ENCODE results near the gene FANCM. TPM values are rescaled to one million over a fixed set of nuclear protein-coding genes. Genes with fewer than 3 reads are reported as not detected.
A peak's percentile ranks its signal among the peaks of the same experiment; 100 is the strongest.
"Not testable (repeated sequence)": the region's sequence is repeated elsewhere in the genome, so short reads cannot be mapped to it uniquely, and the experiment has no call there.

The FANCM gene
- total RNA-seq, 1 experiment from 2014 or later = 7.5 TPM

DNA sequence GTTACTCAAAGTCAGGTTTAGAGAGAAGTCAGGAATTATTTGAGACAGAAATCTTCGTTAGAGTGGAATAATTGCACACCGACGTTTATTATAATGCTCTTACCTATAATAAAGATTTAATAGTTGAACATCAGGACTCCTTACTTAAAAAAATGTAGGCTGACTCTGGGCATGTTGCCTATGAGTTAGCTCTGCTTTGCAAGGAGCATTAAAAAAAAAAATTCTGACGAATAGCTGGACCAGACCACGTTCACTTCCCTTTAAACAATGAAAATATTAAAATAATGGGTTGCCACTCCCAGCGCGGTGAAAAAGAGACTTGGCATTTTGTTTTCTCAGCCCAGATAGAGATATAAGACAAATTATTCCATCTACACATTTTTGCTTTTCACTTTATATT, 574 bp upstream of the FANCM start:
- in situ Hi-C loops (cut with HindIII; ENCODE audit: low pct_unique_long_range_greater_than_20kb, low sequenced_read_pairs) = no loop called here
- DNase-seq (ENCODE audit: low read depth, low spot score) = peak; percentile 11

DNA sequence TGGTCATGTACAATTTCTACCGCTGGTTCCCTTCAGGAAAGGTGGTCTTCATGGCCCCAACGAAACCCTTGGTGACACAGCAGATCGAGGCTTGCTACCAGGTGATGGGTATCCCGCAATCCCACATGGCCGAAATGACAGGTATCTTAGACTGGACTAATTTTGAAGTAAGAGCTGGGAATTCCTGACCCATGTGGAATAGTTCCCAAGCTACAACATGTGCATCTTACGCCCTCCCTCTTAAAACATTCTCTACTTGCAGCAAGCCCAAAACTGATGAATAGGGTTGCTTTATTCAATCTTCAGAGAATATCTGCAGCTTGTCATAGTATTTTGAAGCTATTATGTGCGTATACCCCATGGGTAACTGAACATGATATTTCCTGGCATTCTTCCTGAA, 669 bp downstream of the FANCM start:
- in situ Hi-C loops (cut with HindIII; ENCODE audit: low pct_unique_long_range_greater_than_20kb, low sequenced_read_pairs) = no loop called here
- no peak for DNase-seq (ENCODE audit: low read depth, low spot score)

DNA sequence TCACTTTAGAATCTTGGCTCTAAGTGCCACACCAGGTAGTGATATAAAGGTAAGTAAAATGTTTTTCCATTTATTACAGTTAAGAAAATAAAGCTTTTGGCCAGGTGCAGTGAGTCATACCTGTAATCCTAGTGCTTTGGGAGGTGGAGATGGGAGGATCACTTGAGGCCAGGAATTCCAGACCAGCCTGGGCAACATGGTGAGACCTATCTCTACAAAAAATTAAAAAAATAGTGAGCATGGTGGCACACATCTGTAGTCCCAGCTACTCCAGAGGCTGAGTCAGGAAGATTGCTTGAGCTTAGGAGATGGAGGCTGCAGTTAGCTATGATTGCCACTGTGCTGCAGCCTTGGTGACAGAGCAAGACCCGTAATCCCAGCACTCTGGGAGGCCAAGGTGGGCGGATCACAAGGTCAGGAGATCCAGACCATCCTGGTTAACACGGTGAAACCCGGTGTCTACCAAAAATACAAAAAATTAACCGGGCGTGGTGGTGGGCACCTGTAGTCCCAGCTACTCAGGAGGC, 5.0 kb downstream of the FANCM start:
- in situ Hi-C loops (cut with HindIII; ENCODE audit: low pct_unique_long_range_greater_than_20kb, low sequenced_read_pairs) = no loop called here
- no peak for DNase-seq (ENCODE audit: low read depth, low spot score)

DNA sequence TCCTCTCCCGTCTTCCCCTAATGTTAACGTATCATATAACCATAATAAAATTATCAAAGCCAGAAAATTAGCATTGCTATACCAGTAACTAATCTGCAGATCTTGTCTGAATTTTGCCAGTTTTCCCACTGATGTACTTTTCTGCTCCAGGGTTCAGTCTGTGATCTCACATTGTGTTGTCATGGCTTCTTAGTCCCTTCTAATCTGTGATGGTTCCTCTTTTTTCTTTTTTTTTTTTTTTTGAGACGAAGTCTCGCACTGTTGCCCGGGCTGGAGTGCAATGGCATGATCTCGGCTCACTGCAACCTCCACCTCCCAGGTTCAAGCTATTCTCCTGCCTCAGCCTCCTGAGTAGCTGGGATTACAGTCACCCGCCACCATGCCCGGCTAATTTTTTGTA, 6.4 kb downstream of the FANCM start:
- in situ Hi-C loops (cut with HindIII; ENCODE audit: low pct_unique_long_range_greater_than_20kb, low sequenced_read_pairs); DNase-seq (ENCODE audit: low read depth, low spot score): not testable (repeated sequence)

DNA sequence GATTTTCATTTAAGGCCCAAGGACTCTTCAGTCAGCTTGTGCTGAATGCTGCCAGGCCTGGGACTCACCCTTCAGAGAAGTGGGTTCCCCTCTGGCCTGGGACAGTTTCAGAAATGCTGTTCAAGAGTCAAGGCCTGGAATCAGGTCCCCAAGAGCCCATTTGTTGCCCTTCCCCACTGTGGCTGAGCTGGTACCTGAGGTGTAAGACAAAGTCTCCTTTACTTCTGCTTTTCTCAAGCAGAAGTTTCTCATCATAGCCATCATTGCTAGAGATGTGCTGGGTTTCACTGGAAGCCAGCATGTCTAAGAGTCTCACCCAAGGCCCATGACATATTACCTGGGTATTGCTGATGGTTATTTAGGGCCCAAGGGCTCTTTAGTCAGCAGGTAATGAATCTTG, 8.9 kb downstream of the FANCM start:
- in situ Hi-C loops (cut with HindIII; ENCODE audit: low pct_unique_long_range_greater_than_20kb, low sequenced_read_pairs) = no loop called here
- no peak for DNase-seq (ENCODE audit: low read depth, low spot score)

DNA sequence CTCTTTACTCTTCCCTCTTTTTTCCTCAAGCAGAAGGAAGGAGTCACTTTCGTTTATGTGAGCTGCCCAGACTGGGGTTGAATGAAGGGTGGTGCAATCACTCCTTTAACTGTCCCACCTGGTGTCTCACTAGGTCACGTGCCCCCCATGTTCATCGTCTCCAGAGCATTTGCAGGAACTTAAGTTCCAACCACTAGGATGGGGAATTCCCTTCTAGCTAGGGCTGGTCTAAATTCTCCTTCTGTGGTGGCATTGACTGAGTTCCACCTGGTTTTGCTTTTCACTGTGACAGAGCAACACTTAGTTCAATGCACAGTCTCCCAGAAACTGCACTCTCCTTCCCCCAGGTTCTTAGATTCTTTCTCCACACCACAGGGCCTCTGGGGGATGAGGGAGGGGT, 9.5 kb downstream of the FANCM start:
- DNase-seq (ENCODE audit: low read depth, low spot score) = no peak
- in situ Hi-C loops (cut with HindIII; ENCODE audit: low pct_unique_long_range_greater_than_20kb, low sequenced_read_pairs) = no loop called here

DNA sequence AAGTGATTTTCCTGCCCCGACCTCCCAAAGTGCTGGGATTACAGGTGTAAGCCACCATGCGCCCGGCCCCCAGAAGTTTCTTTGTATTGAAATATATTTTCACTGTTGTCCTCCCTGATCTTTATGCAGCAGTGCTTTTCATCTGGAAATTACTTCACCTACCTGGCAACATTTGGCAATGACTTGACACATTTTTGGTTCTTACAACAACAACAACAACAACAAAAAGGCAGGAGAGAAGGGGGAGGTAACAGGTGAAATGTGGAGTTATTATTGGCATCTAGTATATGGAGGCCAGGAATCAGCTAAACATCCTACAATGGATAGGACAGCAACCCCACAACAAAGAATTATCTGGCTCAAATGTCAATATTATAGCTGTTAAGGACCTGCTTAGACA, 13.9 kb downstream of the FANCM start:
- in situ Hi-C loops (cut with HindIII; ENCODE audit: low pct_unique_long_range_greater_than_20kb, low sequenced_read_pairs) = no loop called here
- no peak for DNase-seq (ENCODE audit: low read depth, low spot score)

DNA sequence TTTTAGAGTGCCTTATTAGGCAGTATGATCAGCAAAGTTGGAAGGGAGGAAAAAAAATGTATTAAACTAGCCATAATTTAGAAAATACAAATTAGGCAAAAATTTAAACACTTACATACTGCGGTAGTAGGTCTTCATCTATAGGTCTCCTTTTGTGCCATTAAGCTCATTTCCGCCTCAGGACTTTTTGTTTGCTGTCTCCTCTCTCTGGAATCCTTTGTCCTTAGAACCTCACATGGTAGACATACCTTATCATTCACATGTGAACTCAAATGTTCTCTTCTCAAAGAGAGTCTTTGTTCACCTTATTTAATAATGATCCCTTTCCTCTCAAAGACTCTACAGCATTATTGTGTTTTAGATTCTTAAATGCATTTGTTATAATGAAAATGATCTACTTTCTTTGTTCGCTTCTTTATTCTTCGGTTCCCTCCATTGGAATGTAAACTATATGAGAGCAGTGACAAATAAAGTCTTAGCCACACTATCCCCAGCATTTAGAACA, 14.7 kb downstream of the FANCM start:
- in situ Hi-C loops (cut with HindIII; ENCODE audit: low pct_unique_long_range_greater_than_20kb, low sequenced_read_pairs) = no loop called here
- peak; percentile 75 for DNase-seq (ENCODE audit: low read depth, low spot score)

DNA sequence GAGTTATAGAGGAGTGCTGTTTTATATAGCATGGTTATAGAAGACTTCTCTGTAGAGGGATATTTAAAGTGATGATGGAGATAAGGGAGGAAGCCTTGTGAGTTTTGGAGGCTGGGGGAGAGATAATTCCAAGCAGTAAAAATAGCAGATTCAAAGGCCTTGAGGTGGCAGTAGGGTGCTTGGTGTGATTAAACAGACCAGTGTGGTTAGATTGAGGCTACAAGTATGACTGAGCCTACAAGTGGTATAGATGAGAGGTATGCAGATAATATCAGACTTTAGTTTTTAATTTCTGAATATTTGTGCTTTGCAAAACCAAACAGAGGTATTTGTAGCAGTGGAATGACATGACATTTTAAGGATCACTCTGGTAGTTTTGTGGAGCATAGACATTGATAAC, 20.3 kb downstream of the FANCM start:
- peak; percentile 10 for DNase-seq (ENCODE audit: low read depth, low spot score)
- in situ Hi-C loops (cut with HindIII; ENCODE audit: low pct_unique_long_range_greater_than_20kb, low sequenced_read_pairs) = no loop called here

DNA sequence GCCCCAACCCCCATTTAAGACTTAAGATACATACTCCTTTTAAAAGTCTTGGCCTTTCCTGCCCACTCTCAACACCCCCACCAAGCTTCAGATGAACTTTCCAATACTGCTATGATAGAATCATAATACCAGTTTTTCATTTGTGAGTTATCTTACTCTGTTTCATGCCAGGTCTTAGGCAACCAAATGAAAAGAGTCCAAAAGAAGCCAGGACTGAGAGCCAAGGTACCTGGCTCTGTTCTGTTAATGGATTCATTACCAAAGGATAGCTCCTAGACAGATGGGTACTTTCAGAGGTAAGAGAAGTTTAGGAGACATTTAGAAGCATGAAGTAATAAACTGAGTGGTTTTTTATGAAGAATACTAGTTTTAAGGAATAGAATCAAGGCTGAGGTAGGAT, 34.2 kb downstream of the FANCM start:
- in situ Hi-C loops (cut with HindIII; ENCODE audit: low pct_unique_long_range_greater_than_20kb, low sequenced_read_pairs) = no loop called here
- no peak for DNase-seq (ENCODE audit: low read depth, low spot score)

DNA sequence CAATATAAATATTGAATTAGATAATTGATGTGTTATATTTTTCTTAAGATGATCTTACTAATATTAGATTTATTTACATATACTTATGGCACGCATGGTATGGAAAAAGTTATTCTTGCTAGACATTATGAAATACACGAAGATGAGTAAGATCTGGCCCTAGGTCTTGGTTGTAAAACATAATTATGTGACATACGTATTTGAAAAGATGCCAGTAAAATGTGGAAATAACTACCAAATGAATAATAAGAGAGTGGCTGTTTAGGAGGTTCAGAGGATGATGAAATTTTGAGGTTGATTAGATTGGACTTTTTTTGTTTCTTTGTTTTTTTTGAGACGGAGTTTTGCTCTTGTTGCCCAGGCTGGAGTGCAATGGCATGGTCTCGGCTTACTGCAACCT, 41.3 kb downstream of the FANCM start:
- in situ Hi-C loops (cut with HindIII; ENCODE audit: low pct_unique_long_range_greater_than_20kb, low sequenced_read_pairs) = no loop called here
- DNase-seq (ENCODE audit: low read depth, low spot score) = no peak

DNA sequence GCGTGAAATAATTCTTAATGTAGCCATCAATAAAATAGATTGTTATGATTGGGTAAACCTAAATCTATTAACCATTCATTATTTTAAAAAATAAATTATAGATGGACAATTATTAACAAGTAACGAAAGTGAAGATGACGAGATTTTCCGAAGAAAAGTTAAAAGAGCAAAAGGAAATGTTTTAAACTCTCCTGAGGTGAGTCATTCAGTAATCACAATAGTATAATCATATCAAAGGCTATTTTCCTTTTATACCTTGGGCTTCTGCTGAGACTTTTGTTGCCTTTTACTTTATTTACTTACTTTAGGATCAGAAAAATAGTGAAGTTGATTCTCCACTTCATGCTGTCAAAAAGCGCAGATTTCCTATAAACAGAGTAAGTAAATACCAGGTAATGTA, 45.6 kb downstream of the FANCM start:
- in situ Hi-C loops (cut with HindIII; ENCODE audit: low pct_unique_long_range_greater_than_20kb, low sequenced_read_pairs) = no loop called here
- DNase-seq (ENCODE audit: low read depth, low spot score) = no peak

DNA sequence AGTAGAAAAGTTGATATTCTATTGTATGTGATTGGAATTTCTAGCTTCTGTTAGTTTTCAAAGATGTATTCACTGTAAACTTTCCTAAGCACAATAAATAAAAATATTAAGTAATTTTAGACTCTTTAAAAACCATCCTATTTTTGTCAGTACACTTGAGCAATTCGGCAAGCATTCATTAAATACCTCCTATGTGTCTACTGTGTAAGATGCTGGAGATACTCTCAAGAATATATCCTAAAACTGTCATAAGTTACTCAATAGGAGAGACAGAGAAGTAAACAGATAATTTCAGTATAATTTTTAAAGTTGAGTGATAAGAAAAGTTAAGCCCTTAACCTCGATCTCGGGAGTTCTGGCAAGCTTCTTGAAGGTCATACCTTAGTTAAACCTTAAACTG, 46.1 kb downstream of the FANCM start:
- in situ Hi-C loops (cut with HindIII; ENCODE audit: low pct_unique_long_range_greater_than_20kb, low sequenced_read_pairs) = no loop called here
- no peak for DNase-seq (ENCODE audit: low read depth, low spot score)

DNA sequence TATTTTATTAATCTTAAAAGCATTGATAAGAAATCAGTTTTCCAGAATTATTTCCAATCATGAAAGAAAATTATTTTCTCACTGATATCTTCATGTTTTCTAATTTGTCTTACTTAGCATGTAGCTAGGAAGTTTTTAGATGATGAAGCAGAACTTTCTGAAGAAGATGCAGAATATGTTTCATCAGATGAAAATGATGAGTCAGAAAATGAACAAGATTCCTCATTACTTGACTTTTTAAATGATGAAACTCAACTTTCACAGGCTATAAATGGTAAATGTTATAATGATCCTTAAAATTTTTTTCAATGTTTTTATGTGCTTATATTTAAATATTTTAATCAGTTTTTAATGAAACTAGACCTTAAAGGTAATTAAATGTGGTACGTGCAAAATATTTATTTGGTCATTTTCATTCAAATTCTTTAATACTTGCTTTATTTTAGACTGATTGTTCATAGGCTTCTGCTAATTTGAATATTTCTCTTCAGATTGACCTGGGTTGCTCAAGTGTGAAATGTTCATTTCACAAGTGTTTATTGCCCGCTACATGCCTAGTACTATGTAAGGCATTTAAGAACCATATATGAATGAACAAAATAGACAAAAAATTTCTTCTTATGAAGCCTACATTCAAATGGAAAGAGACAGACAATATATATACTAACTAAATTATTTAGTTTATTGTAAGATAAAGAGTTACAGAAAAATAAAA, 49.5 kb downstream of the FANCM start:
- in situ Hi-C loops (cut with HindIII; ENCODE audit: low pct_unique_long_range_greater_than_20kb, low sequenced_read_pairs) = no loop called here
- DNase-seq (ENCODE audit: low read depth, low spot score) = no peak

DNA sequence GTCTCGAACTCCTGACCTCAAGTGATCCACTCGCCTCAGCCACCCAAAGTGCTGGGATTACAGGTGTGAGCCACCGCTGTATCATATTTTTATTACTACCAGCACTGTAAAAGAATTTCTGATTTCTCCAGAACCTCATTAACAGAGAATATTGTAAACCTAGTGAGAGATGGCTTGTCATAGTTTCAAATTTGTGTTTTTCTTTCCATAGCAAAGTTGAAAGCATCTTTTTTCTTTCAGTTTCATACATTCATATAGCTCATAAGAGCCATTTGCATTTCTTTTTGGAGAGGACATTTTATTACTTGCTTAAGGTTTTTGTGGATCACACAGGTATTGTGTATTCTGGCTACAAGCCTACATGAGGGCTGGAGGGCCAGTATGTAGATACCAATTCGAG, 59.2 kb downstream of the FANCM start:
- no peak for DNase-seq (ENCODE audit: low read depth, low spot score)
- in situ Hi-C loops (cut with HindIII; ENCODE audit: low pct_unique_long_range_greater_than_20kb, low sequenced_read_pairs) = no loop called here

DNA sequence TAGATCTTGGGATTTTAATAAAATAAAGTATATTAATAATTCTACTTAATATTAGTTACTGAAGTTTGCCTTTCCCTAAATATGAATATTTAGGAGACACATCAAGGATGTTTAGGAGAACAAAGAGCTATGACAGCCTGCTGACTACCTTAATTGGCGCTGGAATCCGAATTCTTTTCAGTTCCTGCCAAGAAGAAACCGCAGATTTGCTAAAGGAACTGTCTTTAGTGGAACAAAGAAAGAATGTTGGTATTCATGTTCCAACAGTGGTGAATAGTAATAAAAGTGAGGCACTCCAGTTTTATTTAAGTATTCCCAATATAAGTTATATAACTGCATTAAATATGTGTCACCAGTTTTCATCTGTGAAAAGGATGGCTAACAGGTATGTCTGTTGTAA, 62.8 kb downstream of the FANCM start:
- in situ Hi-C loops (cut with HindIII; ENCODE audit: low pct_unique_long_range_greater_than_20kb, low sequenced_read_pairs) = no loop called here
- peak; percentile 67 for DNase-seq (ENCODE audit: low read depth, low spot score)

DNA sequence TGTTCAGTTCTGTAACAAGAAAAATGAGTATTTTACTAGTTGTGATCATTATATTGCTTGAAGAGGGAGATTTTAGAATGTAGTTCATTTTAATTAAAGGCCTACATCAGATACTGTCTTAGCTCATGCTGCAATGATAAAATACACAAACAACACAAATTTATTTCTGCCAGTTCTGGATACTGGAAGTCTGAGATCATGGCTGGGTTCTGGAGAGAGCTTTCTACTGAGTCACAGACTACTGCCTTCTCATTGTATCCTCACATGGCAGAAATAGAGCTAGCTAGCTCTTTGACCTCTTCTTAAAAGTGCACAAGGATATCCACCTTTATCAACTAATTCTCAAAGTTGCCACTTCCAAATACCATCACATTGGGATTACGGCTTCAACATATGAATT, 63.5 kb downstream of the FANCM start:
- DNase-seq (ENCODE audit: low read depth, low spot score) = no peak
- in situ Hi-C loops (cut with HindIII; ENCODE audit: low pct_unique_long_range_greater_than_20kb, low sequenced_read_pairs) = no loop called here

DNA sequence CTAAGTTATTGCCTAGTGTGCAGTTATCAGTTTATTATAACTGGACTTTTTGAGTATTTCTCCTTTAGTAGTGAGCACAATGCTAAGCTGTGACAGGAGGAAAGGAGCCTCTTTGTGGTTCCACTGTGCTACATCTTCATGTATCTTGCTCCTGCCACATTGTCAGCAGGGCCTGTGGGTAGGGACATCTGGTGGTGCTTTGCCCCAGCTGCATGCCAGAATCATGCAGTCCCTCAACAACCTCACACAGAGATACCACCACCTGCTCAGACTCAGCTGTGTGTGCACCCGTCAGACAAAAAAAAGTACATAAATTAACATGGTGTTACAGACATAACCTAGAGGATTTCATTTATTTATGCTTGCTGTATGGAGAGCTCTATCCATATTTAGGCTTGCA, 66.2 kb downstream of the FANCM start:
- in situ Hi-C loops (cut with HindIII; ENCODE audit: low pct_unique_long_range_greater_than_20kb, low sequenced_read_pairs) = no loop called here
- peak; percentile 51 for DNase-seq (ENCODE audit: low read depth, low spot score)

DNA sequence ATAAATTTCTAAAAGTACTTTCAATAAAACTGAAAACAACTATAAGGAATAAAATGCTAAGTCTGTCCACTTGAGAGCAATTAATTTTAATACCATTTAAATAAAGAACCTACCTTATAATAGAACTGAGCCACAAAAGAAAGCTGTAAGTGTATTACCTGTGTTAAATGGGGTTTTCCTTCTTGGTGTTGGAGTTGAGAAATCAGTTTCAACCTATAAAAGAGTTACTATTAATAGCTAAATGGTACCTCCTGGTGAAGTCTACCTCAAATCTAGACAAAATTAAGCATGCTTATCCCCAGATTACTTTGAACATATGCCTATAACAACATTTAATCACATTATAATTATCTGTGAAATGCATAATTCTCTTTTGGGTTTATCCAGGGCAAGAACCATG, 68.5 kb downstream of the FANCM start:
- DNase-seq (ENCODE audit: low read depth, low spot score) = no peak
- in situ Hi-C loops (cut with HindIII; ENCODE audit: low pct_unique_long_range_greater_than_20kb, low sequenced_read_pairs) = no loop called here

DNA sequence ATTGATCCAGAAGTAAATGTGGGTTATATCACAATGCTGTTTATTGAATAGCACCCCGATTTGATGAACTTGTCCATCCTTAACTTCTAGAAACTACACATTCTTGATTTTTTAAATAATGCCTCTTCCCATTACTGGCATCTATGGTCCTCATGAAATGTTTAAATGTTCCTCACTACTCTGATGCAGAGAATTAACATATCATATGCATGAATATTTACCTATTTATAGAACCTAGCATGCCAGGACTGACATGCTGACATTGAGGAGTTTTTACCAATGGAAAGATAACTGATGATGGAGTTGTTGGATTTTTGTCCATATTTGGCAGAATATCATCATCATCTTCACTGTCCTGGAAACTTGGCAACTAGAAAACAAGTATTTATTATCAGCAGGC, 74.4 kb downstream of the FANCM start:
- DNase-seq (ENCODE audit: low read depth, low spot score) = no peak
- in situ Hi-C loops (cut with HindIII; ENCODE audit: low pct_unique_long_range_greater_than_20kb, low sequenced_read_pairs) = no loop called here
